ENCODE results near the gene VEZT. TPM values are rescaled to one million over a fixed set of nuclear protein-coding genes. Genes with fewer than 3 reads are reported as not detected.

VEZT gene
- total RNA-seq, 1 experiment from 2014 or later = 107 TPM

- BruUV-seq (replicated peaks) = no TSS peak
- ChIA-PET CTCF (no interaction called here), POLR2A (ENCODE audit: low non-redundant PET) (no interaction called here)
- H3K9me3 ChIP-seq (ENCODE audit: low read depth, low read length, poor library complexity, severe bottlenecking) = no peaks in the 10 kb centered on the region
- DNase-seq (ENCODE audit: low spot score) = no peak
- intact Hi-C loops (cut with micrococcal nuclease; ENCODE audit: unreplicated experiment) = no loop called here
- peak overlapping the region; percentile 82 for H3K27ac ChIP-seq (ENCODE audit: low read depth, low read length, poor library complexity, severe bottlenecking)
- H3K4me1 ChIP-seq (ENCODE audit: insufficient read depth, low read length, poor library complexity, severe bottlenecking) = peaks cover 59% of the 10 kb centered on the region
- H3K4me3 ChIP-seq (ENCODE audit: low read depth, low read length, poor library complexity, severe bottlenecking) = no peak overlapping the region
- no peaks in the 10 kb centered on the region for H3K36me3 ChIP-seq (ENCODE audit: insufficient read depth, low read length, poor library complexity, severe bottlenecking)
- TF ChIP-seq EZH2 (IDR thresholded peaks at IDR 0.05; ENCODE audit: borderline replicate concordance, low read depth, low read length, poor library complexity, severe bottlenecking) (no peak), CTCF (conservative IDR thresholded peaks at IDR 0.05; ENCODE audit: low read depth, low read length) (no peak)
- H3K27me3 ChIP-seq (replicated peaks; ENCODE audit: insufficient read depth, low read depth, low read length, poor library complexity) = no peaks in the 10 kb centered on the region
Observed at GRCh38 chr12:95204141-95204866, 13.3 kb upstream of the VEZT start.

GRCh38 chr12:95205016-95205624 is 12.5 kb upstream of the VEZT start:
- H3K36me3 ChIP-seq (ENCODE audit: insufficient read depth, low read length, poor library complexity, severe bottlenecking) = no peaks in the 10 kb centered on the region
- H3K27ac ChIP-seq (ENCODE audit: low read depth, low read length, poor library complexity, severe bottlenecking) = peak overlapping the region; percentile 82
- TF ChIP-seq CTCF (conservative IDR thresholded peaks at IDR 0.05; ENCODE audit: low read depth, low read length) (no peak), EZH2 (IDR thresholded peaks at IDR 0.05; ENCODE audit: borderline replicate concordance, low read depth, low read length, poor library complexity, severe bottlenecking) (no peak)
- ChIA-PET CTCF (no interaction called here), POLR2A (ENCODE audit: low non-redundant PET) (no interaction called here)
- H3K4me1 ChIP-seq (ENCODE audit: insufficient read depth, low read length, poor library complexity, severe bottlenecking) = peaks cover 52% of the 10 kb centered on the region
- no peak for DNase-seq (ENCODE audit: low spot score)
- H3K27me3 ChIP-seq (replicated peaks; ENCODE audit: insufficient read depth, low read depth, low read length, poor library complexity) = no peaks in the 10 kb centered on the region
- H3K9me3 ChIP-seq (ENCODE audit: low read depth, low read length, poor library complexity, severe bottlenecking) = no peaks in the 10 kb centered on the region
- H3K4me3 ChIP-seq (ENCODE audit: low read depth, low read length, poor library complexity, severe bottlenecking) = no peak overlapping the region
- intact Hi-C loops (cut with micrococcal nuclease; ENCODE audit: unreplicated experiment) = no loop called here
- BruUV-seq (replicated peaks) = no TSS peak

- H3K27ac ChIP-seq (ENCODE audit: low read depth, low read length, poor library complexity, severe bottlenecking) = peak overlapping the region; percentile 53
- TF ChIP-seq EZH2 (IDR thresholded peaks at IDR 0.05; ENCODE audit: borderline replicate concordance, low read depth, low read length, poor library complexity, severe bottlenecking) (no peak), CTCF (conservative IDR thresholded peaks at IDR 0.05; ENCODE audit: low read depth, low read length) (no peak)
- ChIA-PET CTCF (no interaction called here), POLR2A (ENCODE audit: low non-redundant PET) (no interaction called here)
- no peaks in the 10 kb centered on the region for H3K27me3 ChIP-seq (replicated peaks; ENCODE audit: insufficient read depth, low read depth, low read length, poor library complexity)
- H3K4me3 ChIP-seq (ENCODE audit: low read depth, low read length, poor library complexity, severe bottlenecking) = no peak overlapping the region
- intact Hi-C loops (cut with micrococcal nuclease; ENCODE audit: unreplicated experiment) = no loop called here
- BruUV-seq (replicated peaks) = no TSS peak
- no peaks in the 10 kb centered on the region for H3K9me3 ChIP-seq (ENCODE audit: low read depth, low read length, poor library complexity, severe bottlenecking)
- peaks cover 47% of the 10 kb centered on the region for H3K4me1 ChIP-seq (ENCODE audit: insufficient read depth, low read length, poor library complexity, severe bottlenecking)
- H3K36me3 ChIP-seq (ENCODE audit: insufficient read depth, low read length, poor library complexity, severe bottlenecking) = no peaks in the 10 kb centered on the region
- DNase-seq (ENCODE audit: low spot score) = no peak
Observed at GRCh38 chr12:95205685-95206084, 11.9 kb upstream of the VEZT start.

Measured in A673 (cell line).